SK-N-SH (cell line): ENCODE measurements around the gene ACSL1. TPM values are rescaled to one million over a fixed set of nuclear protein-coding genes. Genes with fewer than 3 reads are reported as not detected.
A peak's percentile ranks its signal among the peaks of the same experiment; 100 is the strongest.

ENCODE experiments used
- CTCF ChIA-PET: fragments of 300-600, 350-600 bp; formaldehyde crosslinking; extraction: SDS; loops from one replicate; lab custom pipeline; 2021; lab: Yijun Ruan, JAX
- POLR2A ChIA-PET: fragments of 350-600 bp; sonication (Branson Sonifier 250); formaldehyde crosslinking; extraction: SDS; loops from one replicate; lab custom pipeline; 2020; ENCODE audit warnings: antibody characterized with exemption, inconsistent platforms; lab: Yijun Ruan, JAX
- DNase-seq: peaks from one replicate; pipeline ENCODE4 v3.0.0; 2012
- H2AFZ ChIP-seq: fragments of 200-600 bp; sonication (generic); 2 replicates; pipeline ENCODE4 v1.8.1; 2016; ENCODE audit warnings: antibody characterized with exemption, mild to moderate bottlenecking, low read depth
- H3F3A ChIP-seq: fragments of 200-600 bp; sonication (generic); replicated peaks from 2 replicates; pipeline ENCODE3; 2016; ENCODE audit warnings: antibody characterized with exemption, mild to moderate bottlenecking; ENCODE audit not compliant: insufficient read depth
- H3K27ac ChIP-seq, 2 experiments: fragments of 200-500 bp in 1 of 2; fragments of 200-600 bp in 1 of 2; sonication (Bioruptor generic) in 1 of 2; sonication (generic), shearing (Covaris generic) in 1 of 2; 2 replicates each; pipeline versions ENCODE4 v1.5.1 to v1.6.1; 2014 to 2016; ENCODE audit warnings: low read depth in 2 of 2, inconsistent platforms in 1 of 2, low read length in 1 of 2, mild to moderate bottlenecking in 1 of 2, mixed read lengths in 1 of 2
- H3K27me3 ChIP-seq: fragments of 200-600 bp; sonication (generic), shearing (Covaris generic); 2 replicates; pipeline ENCODE4 v1.6.1; 2016; ENCODE audit warnings: mixed run types; ENCODE audit not compliant: insufficient read depth
- H3K36me3 ChIP-seq, 2 experiments: fragments of 200-500 bp in 1 of 2; fragments of 200-600 bp in 1 of 2; sonication (Bioruptor generic) in 1 of 2; sonication (generic) in 1 of 2; replicated peaks in 1 of 2; 2 replicates each; pipeline versions ENCODE3 to v1.5.1; 2014 to 2016; ENCODE audit warnings: low read length in 1 of 2, mild to moderate bottlenecking in 1 of 2; ENCODE audit not compliant: insufficient read depth in 2 of 2, control insufficient read depth in 1 of 2
- H3K4me1 ChIP-seq, 2 experiments: fragments of 200-500 bp in 1 of 2; fragments of 200-600 bp in 1 of 2; sonication (Bioruptor generic) in 1 of 2; sonication (generic), shearing (Covaris generic) in 1 of 2; 2 replicates each; pipeline versions ENCODE4 v1.5.1 to v1.6.1; 2014 to 2016; ENCODE audit warnings: low read depth in 1 of 2, low read length in 1 of 2, mixed run types in 1 of 2; ENCODE audit not compliant: insufficient read depth in 2 of 2, control insufficient read depth in 1 of 2
- H3K4me2 ChIP-seq: fragments of 200-600 bp; sonication (generic), shearing (Covaris generic); 2 replicates; pipeline ENCODE4 v1.6.1; 2017; ENCODE audit warnings: mixed run types
- H3K4me3 ChIP-seq, 2 experiments: fragments of 200-500 bp in 1 of 2; fragments of 200-600 bp in 1 of 2; sonication (Bioruptor generic) in 1 of 2; sonication (generic), shearing (Covaris generic) in 1 of 2; 2 replicates each; pipeline versions ENCODE4 v1.5.1 to v1.8.1; 2014 to 2016; ENCODE audit warnings: low read depth in 2 of 2, inconsistent platforms in 1 of 2, low read length in 1 of 2, mild to moderate bottlenecking in 1 of 2, mixed read lengths in 1 of 2, moderate library complexity in 1 of 2
- H3K79me2 ChIP-seq: fragments of 200-600 bp; sonication (generic); 2 replicates; pipeline ENCODE4 v1.8.1; 2017; ENCODE audit warnings: mild to moderate bottlenecking; ENCODE audit not compliant: insufficient read depth
- H3K9ac ChIP-seq: fragments of 200-600 bp; sonication (generic); 2 replicates; pipeline ENCODE4 v1.6.1; 2017; ENCODE audit warnings: mixed run types
- H3K9me2 ChIP-seq: fragments of 200-600 bp; sonication (generic); 2 replicates; pipeline ENCODE4 v1.6.1; 2017; ENCODE audit warnings: mixed run types
- H3K9me3 ChIP-seq: fragments of 200-600 bp; sonication (generic); 2 replicates; pipeline ENCODE4 v1.6.1; 2017; ENCODE audit warnings: mixed run types, mild to moderate bottlenecking, moderate library complexity
- H4K20me1 ChIP-seq: fragments of 200-600 bp; sonication (generic); 2 replicates; pipeline ENCODE4 v1.6.1; 2017; ENCODE audit warnings: mild to moderate bottlenecking, mixed run types; ENCODE audit not compliant: insufficient read depth
- CTCF ChIP-seq: fragments of 200-600 bp; sonication (generic); IDR thresholded peaks from 2 replicates; pipeline ENCODE4 v1.6.1; 2017; ENCODE audit warnings: antibody characterized with exemption, mild to moderate bottlenecking, moderate library complexity
- EP300 ChIP-seq, 2 experiments: IDR thresholded peaks; 2 replicates each; pipeline versions ENCODE4 v1.4.0 to v1.6.1; 2012; ENCODE audit warnings: borderline replicate concordance in 1 of 2, low read depth in 1 of 2, low read length in 1 of 2
- GABPA ChIP-seq: IDR thresholded peaks from 2 replicates; pipeline ENCODE4 v1.4.0; 2012; ENCODE audit warnings: low read depth, mild to moderate bottlenecking
- IRF3 ChIP-seq: fragments of 150-350 bp; IDR thresholded peaks from 2 replicates; pipeline ENCODE4 v1.6.1; 2016; ENCODE audit warnings: mild to moderate bottlenecking, low read depth, low read length
- JUND ChIP-seq: IDR thresholded peaks from 2 replicates; pipeline ENCODE4 v1.4.0; 2012
- NFIC ChIP-seq: IDR thresholded peaks from 2 replicates; pipeline ENCODE4 v1.4.0; 2012; ENCODE audit warnings: borderline replicate concordance
- POLR2AphosphoS5 ChIP-seq: IDR thresholded peaks from 2 replicates; pipeline ENCODE4 v1.6.1; 2012; ENCODE audit warnings: low read depth, low read length
- RAD21 ChIP-seq: IDR thresholded peaks from 2 replicates; pipeline ENCODE4 v1.6.1; 2012; ENCODE audit warnings: mild to moderate bottlenecking, low read length
- RCOR1 ChIP-seq: fragments of 150-350 bp; IDR thresholded peaks from 2 replicates; pipeline ENCODE4 v1.6.1; 2017; ENCODE audit warnings: antibody characterized with exemption, low read length
- RXRA ChIP-seq: IDR thresholded peaks from 2 replicates; pipeline ENCODE4 v1.4.0; 2012; ENCODE audit warnings: low read depth, mild to moderate bottlenecking, borderline replicate concordance
- SMC3 ChIP-seq: IDR thresholded peaks from 2 replicates; pipeline ENCODE4 v1.6.1; 2012; ENCODE audit warnings: low read depth, low read length, improper control_type of control experiment
- TAF1 ChIP-seq: IDR thresholded peaks from 2 replicates; pipeline ENCODE4 v1.6.1; 2012; ENCODE audit warnings: low read depth, mild to moderate bottlenecking, low read length, moderate library complexity, borderline replicate concordance
- TEAD4 ChIP-seq: IDR thresholded peaks from 2 replicates; pipeline ENCODE4 v1.4.0; 2012; ENCODE audit warnings: mild to moderate bottlenecking, borderline replicate concordance; ENCODE audit not compliant: insufficient read depth
- WGBS: methylation state at CpG from one replicate; pipeline ENCODE4 v1.1.6; 2017; ENCODE audit warnings: low lambda C conversion rate; 5-methylcytosine and 5-hydroxymethylcytosine counted together
- polyA plus RNA-seq, 3 experiments: library from polyadenylated mRNA; depleted of rRNA; stranded (reverse); fragments of >200 nt; gene quantifications; 2 replicates each; pipeline ENCODE4 v1.2.3, GENCODE V29; 2012

Gene ACSL1
- polyA plus RNA-seq, 1 of the 3 experiments (the other 2 are of a cell fraction) = 7.9 TPM

- H3K4me3 ChIP-seq = no peak overlapping the region
- no peaks in the 10 kb centered on the region for H3K79me2 ChIP-seq
- POLR2A ChIA-PET = no interaction called here
- CTCF ChIA-PET = interaction anchor here (1.0 to 2.0 kb wide), 5 partner anchors 17 to 240 kb away, joined by 3 to 6 read pairs (median 4); no protein-coding TSS in a partner anchor
- TF ChIP-seq SMC3 (no peak), RAD21 (peak; percentile 39), RXRA (no peak)
- peak; percentile 29 for DNase-seq
- WGBS = 92% methylated on average over 14 of the region's 21 CpGs
- no peak overlapping the region for H3K4me2 ChIP-seq
- peaks cover 8 to 29% of the 10 kb centered on the region in 2 experiments for H3K36me3 ChIP-seq
- no peaks in the 10 kb centered on the region for H3K27me3 ChIP-seq
- no peaks in the 10 kb centered on the region for H3K9me3 ChIP-seq
- no peaks in the 10 kb centered on the region for H3K9me2 ChIP-seq
- no peaks in the 10 kb centered on the region for H4K20me1 ChIP-seq
- no peak overlapping the region for H3K9ac ChIP-seq
- no peak overlapping the region for H3K27ac ChIP-seq
- H3F3A ChIP-seq = no peaks in the 10 kb centered on the region
- H3K4me1 ChIP-seq = peaks cover 0 to 4% of the 10 kb centered on the region in 2 experiments; a peak in 1 of 4 replicates
- H2AFZ ChIP-seq = no peak overlapping the region
Measured at GRCh38 chr4:184765473-184766340, 60.1 kb downstream of the ACSL1 start.

GRCh38 chr4:184764601-184765000, 61.2 kb downstream of the ACSL1 start:
- Histone ChIP-seq H2AFZ (no peak overlapping the region), H3K9ac (no peak overlapping the region), H3K36me3 (peaks cover 19 to 36% of the 10 kb centered on the region in 2 experiments), H3K27ac (no peak overlapping the region), H3K27me3 (no peaks in the 10 kb centered on the region), H3K9me2 (no peaks in the 10 kb centered on the region), H3K4me3 (no peak overlapping the region), H3K9me3 (no peaks in the 10 kb centered on the region), H3K4me1 (peaks cover 0 to 4% of the 10 kb centered on the region in 2 experiments; a peak in 1 of 4 replicates), H3K4me2 (no peak overlapping the region), H3F3A (no peaks in the 10 kb centered on the region), H4K20me1 (no peaks in the 10 kb centered on the region), H3K79me2 (no peaks in the 10 kb centered on the region)
- 69% methylated on average over 3 of the region's 4 CpGs for WGBS
- ChIA-PET CTCF (interaction anchor here (1.0 to 1.6 kb wide), 2 partner anchors 17 to 19 kb away, joined by 4 to 7 read pairs; no protein-coding TSS in a partner anchor), POLR2A (no interaction called here)
- DNase-seq = no peak
- TF ChIP-seq JUND (no peak), POLR2AphosphoS5 (no peak), GABPA (no peak), TEAD4 (no peak), NFIC (no peak), TAF1 (no peak), SMC3 (no peak), EP300 (IDR thresholded peaks at IDR 0.05; ENCODE audit: borderline replicate concordance in 1 of 2, low read depth in 1 of 2, low read length in 1 of 2) (no peak), CTCF (no peak), IRF3 (no peak), RAD21 (no peak), RCOR1 (no peak)
